GM18499 (cell line): ENCODE measurements around the gene SPAG5.

Experiments used
- ATAC-seq: cut with Tn5 transposase; IDR thresholded peaks from one replicate; pipeline ENCODE4 v1.9.1; 2021; ENCODE audit warnings: moderate number of reproducible peaks; ENCODE audit not compliant: insufficient read depth, unreplicated experiment

SPAG5 gene

GRCh38 chr17:28547096-28547622 is 51.7 kb downstream of the SPAG5 start:
- no peak for ATAC-seq

- ATAC-seq, result no peak
These were observed 52.9 kb downstream of the SPAG5 start for GRCh38 chr17:28545787-28546415.

GRCh38 chr17:28545141-28545503 is 53.7 kb downstream of the SPAG5 start:
- ATAC-seq, result no peak

- ATAC-seq, result no peak
These were observed 54.3 kb downstream of the SPAG5 start for GRCh38 chr17:28544402-28545140.

- no peak for ATAC-seq
These were observed 57.4 kb downstream of the SPAG5 start for GRCh38 chr17:28541439-28541838.

- no peak for ATAC-seq
These were observed 58.6 kb downstream of the SPAG5 start for GRCh38 chr17:28540231-28540630.

- no peak for ATAC-seq
These were observed 60.4 kb downstream of the SPAG5 start for GRCh38 chr17:28538296-28538895.

GRCh38 chr17:28537219-28537610 is 61.6 kb downstream of the SPAG5 start:
- no peak for ATAC-seq

GRCh38 chr17:28536532-28537218 is 62.1 kb downstream of the SPAG5 start:
- no peak for ATAC-seq

GRCh38 chr17:28534740-28535375 is 64.0 kb downstream of the SPAG5 start:
- no peak for ATAC-seq

- no peak for ATAC-seq
These were observed 65.6 kb downstream of the SPAG5 start for GRCh38 chr17:28533091-28533807.

GRCh38 chr17:28532050-28532960 is 66.5 kb downstream of the SPAG5 start:
- ATAC-seq, result no peak

- no peak for ATAC-seq
These were observed 67.9 kb downstream of the SPAG5 start for GRCh38 chr17:28530926-28531325.

- ATAC-seq, result no peak
These were observed 68.6 kb downstream of the SPAG5 start for GRCh38 chr17:28530250-28530649.

GRCh38 chr17:28529013-28529400 is 69.8 kb downstream of the SPAG5 start:
- no peak for ATAC-seq

- ATAC-seq, result no peak
These were observed 70.4 kb downstream of the SPAG5 start for GRCh38 chr17:28528327-28529012.

GRCh38 chr17:28527859-28528258 is 71.0 kb downstream of the SPAG5 start:
- no peak for ATAC-seq
